Activated gamma-delta T cell treated with anti-CD3 and anti-CD28 coated beads, Interleukin-2, amount 50 U/mL, for 16 hours (primary cell): ENCODE measurements around the gene LARP4B.

Experiments
- DNase-seq: peaks from one replicate; pipeline ENCODE4 v3.0.0-alpha.2; 2020; ENCODE audit warnings: low read depth

Gene LARP4B

DNA sequence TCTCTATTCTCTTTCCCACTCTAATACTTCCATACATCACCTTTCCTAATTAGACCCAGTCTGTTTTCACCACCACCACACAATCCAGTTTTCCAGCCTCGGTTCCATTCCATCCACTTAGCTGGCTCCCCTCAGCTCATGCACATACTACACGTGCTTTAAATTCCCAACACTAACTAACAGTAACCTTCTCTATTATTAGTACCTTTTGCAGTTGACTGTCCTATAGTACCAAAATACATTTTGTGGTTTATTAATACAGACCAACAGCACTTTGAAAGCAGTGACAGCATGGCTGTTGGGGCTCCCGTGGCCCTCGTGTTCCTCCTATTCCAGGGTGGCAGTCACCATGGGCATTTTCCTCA is 64.9 kb downstream of the LARP4B start:
- no peak for DNase-seq

DNA sequence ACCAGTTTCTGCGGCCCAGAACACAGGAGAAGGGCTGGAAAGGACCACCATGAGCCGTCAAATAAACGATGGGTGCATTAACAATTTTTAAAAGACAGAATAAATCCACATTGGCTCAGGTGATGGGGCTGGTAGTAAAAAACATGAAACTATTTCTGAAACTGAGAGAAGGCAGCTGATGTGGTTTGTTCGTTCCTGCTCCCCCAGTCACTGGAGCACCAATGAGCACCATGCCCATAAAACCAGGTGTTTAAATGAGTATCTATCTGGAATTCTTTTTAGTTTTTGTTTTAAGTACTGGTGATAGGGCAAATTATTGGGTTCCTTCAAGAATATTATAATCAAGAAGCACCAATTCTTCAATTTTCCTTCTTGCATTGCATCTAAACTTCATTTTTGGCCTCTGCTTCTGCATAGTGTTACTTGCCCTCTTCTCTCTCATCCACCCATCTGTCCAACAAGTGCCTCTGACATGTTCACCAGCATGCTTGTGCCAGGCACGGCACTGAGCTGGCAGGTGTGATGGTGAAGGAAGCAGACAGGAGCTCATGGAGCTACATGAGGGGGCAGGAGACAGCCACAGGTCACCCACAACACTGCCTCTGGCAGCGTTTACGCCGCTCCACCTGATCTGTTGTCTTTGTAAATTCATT is 65.5 kb downstream of the LARP4B start:
- DNase-seq, result no peak

GRCh38 chr10:865257-865656 is 66.2 kb downstream of the LARP4B start:
- DNase-seq, result no peak

DNA sequence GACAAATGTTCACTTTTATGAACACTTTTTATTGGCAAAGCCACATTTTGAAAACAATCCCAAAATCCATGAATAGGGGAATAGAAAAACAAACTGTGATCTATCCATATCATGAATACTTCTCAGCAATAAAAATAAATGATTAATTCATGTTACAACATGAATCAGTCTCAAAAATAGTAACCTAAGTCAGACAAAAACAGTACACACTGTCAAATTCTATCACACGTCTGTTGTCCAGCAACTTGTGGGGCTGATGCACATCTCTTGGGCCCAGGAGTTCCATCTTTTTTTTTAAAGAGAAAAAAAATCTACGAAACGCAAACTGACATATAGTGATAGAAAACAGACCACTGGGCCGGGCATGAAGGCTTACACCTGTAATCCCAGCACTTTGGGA is 71.0 kb downstream of the LARP4B start:
- no peak for DNase-seq

- no peak for DNase-seq
These were observed 74.9 kb downstream of the LARP4B start for GRCh38 chr10:856416-857157.

- no peak for DNase-seq
These were observed 75.8 kb downstream of the LARP4B start for GRCh38 chr10:855671-856070.

GRCh38 chr10:855079-855478 is 76.4 kb downstream of the LARP4B start:
- DNase-seq, result no peak

- no peak for DNase-seq
These were observed 78.5 kb downstream of the LARP4B start for GRCh38 chr10:853017-853416.

DNA sequence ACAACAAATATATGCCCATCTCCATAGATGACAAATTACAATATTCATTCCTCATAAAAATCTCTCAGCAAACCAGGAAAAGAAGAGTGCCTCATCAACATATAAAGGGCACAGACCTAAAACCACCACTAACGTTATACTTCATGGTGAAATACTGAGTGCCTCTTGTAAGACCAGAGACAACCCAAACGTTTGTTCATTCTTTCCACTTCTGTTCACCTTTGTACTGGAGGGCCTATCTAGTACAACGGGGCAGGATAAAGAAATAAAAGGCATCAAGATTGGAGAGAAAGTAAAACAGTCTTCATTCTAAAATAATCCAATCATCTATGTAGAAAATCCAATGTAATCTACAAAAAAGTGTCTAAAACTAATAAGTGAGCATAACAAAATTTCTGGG is 79.1 kb downstream of the LARP4B start:
- DNase-seq, result no peak

- no peak for DNase-seq
These were observed 79.6 kb downstream of the LARP4B start for GRCh38 chr10:851901-852300.

GRCh38 chr10:850093-850492 is 81.4 kb downstream of the LARP4B start:
- DNase-seq, result no peak

DNA sequence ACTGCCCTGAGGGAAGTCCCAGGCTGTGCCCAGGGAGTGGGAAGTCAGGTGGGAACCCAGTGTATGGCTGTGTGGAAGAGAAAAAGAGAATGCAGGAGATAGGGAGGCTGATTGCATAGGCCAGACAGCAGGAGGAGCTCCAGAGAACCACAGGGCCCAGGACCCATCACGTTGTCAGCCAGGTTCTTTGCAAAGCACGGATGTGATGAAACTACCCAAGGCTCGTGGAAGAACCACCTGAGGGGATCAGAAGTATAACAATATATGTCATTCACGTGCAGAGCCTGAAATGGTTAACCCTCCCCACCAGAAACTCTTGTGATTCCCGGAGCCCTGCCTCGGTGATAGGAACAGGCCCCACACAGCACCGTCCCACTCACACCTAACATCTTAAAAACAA is 83.6 kb downstream of the LARP4B start:
- DNase-seq, result no peak

DNA sequence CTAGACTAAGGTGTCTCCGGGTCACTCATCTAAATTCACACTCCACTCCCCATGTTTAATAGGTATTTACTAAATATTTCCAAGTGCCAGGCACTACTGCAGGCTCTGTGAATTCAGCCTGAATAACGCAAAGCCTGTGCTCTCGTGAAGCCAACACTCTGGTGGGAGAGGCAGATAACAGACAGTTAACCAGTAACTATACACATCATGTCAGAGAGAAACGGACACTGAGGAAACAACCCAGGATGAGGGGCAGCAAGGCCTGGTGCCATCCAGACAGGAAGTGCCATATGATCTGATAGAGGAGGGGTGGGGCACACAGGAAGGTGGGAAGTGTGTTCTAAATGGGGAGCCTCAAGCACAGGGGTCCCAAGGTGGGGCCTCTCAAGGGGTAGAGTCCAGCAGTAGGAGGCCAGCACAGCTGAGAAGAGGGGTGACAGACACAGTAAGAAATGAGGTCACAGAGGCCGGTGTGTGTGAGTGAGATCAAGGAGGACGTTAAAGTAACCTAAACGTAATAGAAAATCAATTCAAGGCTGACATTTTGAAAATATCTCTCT is 85.3 kb downstream of the LARP4B start:
- DNase-seq, result no peak

DNA sequence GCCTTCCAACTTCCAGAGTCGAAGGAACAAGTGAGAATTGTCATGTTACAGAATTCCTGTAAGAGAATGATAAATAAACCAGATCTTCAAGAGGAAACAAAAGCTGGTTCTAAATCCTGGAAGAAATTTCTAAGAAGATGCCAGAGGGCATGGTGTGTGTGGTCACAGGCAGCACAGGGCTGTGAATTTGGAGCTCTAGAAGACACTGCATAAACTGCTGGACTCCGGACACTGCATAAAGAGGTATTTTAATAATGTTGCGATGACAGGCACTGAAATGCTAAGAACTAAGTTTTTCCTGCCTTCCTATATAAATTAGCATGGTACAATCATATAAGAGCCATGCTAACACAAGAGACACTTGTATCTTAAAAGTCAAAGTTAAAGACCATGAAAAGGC is 86.0 kb downstream of the LARP4B start:
- no peak for DNase-seq

DNA sequence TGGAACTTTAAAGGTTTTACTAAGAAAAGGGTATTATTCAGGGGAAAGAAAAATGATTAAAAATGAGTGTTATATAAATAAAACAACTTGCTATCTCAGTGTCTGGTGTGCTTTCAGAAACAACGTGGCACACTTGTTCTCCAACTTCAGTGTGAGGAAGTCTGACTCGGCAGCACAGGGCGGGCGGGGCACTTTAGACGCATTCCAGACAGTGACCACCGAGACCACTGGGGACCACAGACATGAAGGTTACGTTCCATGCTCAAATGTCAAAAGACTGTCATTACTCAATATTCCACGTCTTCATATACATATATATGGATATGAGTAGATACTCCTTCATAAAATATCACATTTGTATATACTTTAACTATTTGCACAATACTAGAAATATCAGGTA is 87.0 kb downstream of the LARP4B start:
- no peak for DNase-seq

- no peak for DNase-seq
These were observed 87.8 kb downstream of the LARP4B start for GRCh38 chr10:843703-844102.

GRCh38 chr10:842795-843194 is 88.7 kb downstream of the LARP4B start:
- no peak for DNase-seq

GRCh38 chr10:841535-841934 is 90.0 kb downstream of the LARP4B start:
- DNase-seq, result no peak

DNA sequence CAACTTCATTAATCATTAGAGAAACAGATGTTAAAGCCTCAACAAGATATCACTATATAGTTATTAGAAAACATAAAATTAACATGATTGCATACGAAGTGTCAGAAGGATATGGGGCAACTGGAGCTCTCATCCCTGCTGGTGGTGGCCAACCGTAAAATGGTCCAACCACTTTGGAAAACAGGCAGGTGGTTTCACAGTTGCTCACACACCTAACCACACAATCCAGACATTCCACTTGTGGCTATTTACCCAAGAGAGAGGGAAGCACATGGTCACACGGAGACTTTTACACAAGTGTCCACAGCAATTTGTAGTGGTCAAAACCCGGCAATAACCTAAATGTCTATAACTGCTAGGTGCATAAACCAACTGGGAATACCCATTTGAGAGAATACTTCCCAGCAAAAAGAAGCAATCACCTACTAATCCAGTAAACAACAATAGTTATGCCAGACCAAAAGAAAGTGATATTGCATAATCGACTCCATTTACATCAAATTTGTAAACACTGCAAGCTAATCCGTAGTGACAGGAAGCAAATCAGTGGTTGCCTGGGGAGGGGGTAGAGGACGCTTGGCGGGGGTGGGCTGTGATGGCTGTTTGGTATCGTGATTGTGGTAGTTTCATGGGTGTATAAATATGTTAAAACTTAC is 91.8 kb downstream of the LARP4B start:
- no peak for DNase-seq

DNA sequence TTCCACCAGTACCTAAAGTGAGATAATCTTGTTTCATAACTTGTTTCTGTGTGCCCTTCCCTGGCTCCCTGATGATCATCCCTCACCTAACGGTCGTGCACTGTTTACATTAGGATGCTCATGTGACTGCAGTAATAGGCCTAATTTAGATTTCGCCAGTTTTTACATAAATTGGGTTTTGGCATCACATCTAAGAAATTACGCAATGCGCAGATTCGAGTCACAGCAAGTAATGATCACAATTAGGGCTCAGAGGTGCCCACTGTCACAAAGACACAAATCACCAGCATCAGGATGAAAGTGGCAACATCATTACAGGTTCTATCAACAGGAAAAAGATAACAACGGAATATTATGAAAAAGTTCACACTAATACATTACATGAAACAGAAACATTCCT is 94.7 kb downstream of the LARP4B start:
- no peak for DNase-seq

GRCh38 chr10:834493-834892 is 97.0 kb downstream of the LARP4B start:
- DNase-seq, result no peak

GRCh38 chr10:829241-829640 is 102.3 kb downstream of the LARP4B start:
- DNase-seq, result no peak

- DNase-seq, result no peak
These were observed 103.3 kb downstream of the LARP4B start for GRCh38 chr10:828191-828590.
